GM21423 (cell line): ENCODE data around the gene DHX58.
"Not testable (repeated sequence)": the region's sequence is repeated elsewhere in the genome, so short reads cannot be mapped to it uniquely, and the experiment has no call there.

Experiments
- ATAC-seq: cut with Tn5 transposase; IDR thresholded peaks from one replicate; pipeline ENCODE4 v1.9.1; 2021; ENCODE audit warnings: mild to moderate bottlenecking, moderate library complexity; ENCODE audit not compliant: unreplicated experiment

Gene DHX58

DNA sequence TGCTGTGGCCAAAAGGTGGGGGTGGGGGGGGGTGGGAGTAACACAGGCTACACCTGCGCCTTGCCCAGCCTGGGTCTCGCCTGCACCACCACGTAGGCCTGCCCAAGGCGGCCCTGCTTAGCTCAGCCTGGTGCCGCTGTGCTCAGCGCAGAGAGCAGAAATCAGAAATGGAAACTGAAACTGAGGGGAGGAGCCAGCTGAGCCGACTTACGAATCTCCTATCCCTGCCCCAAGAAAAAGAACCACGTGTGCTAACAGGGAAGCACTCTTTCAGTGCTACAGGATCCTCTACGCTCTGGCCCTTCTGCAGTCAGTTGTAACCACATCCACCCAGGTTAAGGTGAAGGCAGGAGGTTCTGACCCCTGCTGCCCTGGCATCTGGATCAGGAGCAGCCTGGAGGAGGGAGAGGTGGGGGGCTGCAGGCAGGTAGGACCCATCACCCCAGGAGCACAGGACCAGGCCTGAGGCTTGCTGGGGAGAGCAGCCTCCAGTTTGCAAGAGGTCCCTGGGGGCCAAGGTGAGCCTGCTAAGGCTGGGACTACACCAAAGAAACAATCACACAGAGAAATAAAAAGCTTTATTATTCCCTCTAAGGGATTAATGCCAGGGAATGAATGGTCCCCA is at the start of gene DHX58:
DHX58 (minus strand) TSS at position 163 of the 625 bp plus-strand sequence. CDS start 822 bp downstream, outside the sequence.
- peak; percentile 59 for ATAC-seq

DNA sequence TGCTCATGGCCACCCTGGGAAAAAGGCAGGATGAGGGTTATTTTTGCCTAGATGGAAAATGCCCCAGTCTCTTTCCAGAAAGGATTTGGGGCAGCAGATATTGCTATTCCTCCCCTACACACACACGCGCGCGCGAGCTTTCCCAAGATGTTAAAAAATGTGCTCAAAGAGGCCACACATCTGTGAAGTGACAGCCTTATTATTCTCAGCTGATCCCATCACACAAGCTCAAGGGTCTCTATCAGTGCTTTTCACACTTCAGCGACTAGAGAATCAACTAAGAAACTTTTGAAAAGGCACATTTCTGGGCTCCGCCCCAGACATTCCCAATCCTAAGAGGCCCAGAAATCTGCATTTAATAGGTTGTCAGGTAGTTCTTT is 48.0 kb upstream of the DHX58 start:
- ATAC-seq: no peak

DNA sequence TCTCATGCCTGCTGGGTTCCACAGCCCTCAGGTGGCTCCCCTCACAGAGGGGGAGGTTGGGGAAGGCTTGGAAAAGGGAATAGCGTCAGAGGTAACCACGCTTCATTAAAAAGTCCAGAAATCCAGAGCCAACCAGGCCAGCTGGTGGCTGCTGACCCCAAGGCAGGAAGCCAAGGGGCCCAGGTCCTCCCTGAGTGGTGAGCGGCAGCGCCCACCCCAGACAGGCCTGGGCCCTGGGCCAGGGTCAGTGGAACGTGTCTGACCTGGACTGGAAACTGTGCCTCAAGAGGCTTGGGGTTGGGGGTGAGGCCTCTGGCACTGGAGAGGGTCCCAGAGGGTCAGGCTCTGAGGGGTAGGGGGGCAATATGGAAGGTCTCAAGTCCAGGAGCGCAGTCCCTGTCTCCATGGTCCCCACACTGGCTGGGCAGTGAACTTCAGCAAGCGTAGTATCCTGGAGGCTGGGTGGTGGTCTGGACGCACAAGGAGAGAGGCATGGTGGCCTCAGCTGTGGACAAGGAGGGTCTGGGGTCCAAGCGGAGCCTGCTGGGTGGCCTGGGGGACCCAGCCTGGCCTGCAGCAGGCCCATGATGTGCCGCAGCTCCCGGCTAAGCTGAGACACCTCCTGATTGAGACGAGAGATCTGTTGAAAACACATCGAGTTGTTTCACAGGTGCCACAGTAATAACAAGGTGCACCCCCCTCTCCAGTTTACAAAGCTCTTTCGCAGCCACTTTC is 47.4 kb upstream of the DHX58 start:
- no peak for ATAC-seq

DNA sequence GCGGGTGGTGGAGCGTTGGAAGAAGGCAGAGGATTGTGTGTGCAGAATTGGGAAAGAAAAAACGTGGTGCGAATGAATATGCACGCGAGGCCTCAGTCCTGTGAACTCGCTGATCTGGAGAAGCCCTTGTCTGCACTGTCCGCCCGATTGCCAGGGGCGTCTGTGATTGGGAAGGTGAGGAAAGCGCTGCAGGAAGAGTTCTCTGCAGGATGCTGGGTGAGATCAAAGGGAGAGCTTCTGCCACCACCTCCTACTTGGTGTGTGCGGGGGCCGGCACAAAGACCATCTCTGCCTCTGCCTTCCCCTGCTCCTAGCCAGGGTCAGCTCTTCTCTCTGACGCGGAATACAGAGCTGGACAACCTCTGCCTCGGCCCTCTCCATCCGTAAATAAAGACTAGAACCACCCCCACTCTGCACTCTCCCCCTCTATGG is 43.1 kb upstream of the DHX58 start:
- ATAC-seq: no peak

DNA sequence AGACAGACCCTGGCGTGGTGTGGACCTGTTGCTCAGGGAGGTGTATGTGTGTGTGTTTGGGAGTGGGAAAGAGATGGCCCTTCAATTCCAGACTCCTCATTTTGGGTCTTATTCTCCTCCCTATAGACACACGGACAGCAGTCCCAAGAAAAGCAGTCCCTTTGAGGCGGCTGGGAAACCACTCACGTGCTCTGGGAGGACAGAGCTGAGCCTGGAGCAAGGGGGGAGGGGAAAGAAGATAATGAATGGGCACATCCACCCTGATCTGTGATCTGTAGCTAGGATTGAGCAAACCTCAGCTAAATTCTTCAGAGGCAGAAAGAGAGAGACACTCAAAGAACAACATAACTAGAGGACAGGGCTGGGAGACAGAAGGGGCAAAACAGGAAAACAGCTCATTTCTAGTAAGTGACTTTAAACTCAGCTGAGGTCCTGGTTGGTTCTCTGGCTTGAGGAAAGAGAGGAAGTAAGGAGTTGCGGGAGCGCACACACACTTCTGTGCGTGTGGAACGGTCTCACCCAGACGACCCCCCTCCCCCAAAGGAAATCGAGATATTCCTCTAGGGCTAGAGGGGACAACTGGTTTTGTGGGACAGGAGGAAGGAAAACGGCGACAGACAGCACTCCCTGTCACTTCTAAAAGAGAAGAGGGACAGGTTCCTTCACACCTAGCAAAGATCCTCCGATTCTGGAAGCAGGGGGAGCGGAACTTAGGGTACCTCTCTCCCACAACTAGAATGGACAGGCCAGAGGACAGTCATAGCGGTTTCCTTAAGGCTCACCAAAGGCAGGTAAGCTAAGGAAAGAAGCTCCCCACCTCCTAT is 41.6 kb upstream of the DHX58 start:
- ATAC-seq: no peak

DNA sequence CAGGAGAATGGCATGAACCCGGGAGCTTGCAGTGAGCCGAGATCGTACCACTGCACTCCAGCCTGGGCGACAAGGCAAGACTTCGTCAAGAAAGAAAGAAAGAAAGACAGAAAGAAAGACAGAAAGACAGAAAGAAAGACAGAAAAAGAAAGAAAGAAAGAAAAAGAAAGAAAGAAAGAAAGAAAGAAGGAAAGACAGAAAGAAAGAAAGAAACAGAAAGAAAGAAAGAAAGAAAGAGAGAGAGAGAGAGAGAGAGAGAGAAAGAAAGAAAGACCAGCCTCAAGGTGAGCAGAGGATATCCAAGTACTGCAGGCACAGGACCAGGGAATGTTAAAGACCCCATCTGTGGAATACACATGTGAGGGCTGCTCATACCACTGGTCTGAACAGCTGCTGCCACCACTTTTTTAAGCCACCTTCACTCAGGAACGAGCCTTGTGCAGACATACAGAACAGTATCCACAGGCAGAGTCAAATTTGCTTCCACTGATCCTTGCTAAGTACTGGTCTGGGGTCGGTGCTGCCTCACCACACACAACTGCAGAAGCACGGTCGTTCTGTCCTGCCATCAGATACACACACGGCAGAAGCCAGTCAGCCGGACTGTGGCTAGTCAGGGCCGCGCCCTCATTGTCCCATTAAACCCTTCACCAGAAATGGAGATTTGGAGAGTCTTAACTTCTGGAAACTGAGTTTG is 34.5 kb upstream of the DHX58 start:
- ATAC-seq: no peak

DNA sequence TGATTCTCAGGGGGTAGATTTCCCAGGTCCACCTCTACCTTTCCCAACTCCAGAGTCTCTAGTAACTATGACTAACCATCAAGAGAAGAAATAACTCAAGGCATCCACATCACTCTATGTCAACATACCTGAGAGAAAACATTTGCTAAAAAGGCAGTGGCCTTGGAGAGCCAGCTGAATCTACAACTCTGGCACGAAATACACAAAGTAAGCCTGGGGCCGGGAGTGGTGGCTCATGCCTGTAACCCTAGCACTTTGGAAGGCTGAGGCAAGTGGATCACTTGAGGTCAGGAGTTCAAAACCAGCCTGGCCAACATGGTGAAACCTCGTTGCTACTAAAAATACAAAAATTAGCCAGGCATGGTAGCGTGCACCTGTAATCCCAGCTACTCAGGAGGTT is 30.6 kb upstream of the DHX58 start:
- not testable (repeated sequence) for ATAC-seq

DNA sequence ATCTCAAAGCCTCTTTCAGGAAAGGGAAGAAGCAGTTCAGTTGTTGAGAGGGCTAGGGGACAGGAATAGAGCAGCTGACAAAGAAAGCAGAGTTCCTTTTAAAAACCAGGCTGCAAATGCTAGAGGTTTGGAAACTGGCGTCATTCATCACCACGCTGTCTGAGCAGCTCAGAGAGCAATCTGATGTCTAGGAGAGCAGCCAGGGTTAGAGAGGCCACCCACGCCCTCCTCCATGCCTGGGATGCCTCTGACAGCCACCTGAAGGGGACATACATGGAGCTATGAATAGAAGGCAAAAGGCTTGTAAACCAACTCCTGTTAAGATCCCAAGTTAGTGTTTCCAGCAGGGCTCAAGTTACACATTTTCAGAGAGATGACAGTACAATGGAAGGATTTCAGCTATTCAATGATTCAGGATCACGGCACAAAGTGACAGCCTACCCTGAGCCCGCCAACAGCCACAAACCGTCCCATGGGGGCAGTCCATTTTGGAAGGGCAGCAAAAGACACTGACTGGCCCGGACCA is 29.9 kb upstream of the DHX58 start:
- no peak for ATAC-seq

DNA sequence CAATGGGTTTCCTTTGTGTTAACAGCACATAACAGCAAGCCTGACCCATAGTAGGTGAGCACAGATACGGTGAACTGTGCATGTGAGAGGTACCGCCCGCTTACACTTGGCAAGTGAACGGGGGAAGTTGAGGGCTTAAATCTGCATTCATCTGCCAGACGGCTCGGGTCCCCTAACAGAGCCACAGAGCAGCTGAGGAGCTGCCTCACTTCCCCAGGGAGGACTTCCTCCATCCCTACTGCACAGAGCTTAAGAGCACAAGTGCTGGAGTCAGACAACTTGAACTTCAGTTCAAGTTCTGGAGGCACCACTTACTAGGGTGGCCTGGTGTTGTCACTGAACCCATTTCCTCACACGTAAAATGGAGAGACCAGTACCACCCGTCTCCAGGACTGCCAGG is 28.9 kb upstream of the DHX58 start:
- no peak for ATAC-seq

DNA sequence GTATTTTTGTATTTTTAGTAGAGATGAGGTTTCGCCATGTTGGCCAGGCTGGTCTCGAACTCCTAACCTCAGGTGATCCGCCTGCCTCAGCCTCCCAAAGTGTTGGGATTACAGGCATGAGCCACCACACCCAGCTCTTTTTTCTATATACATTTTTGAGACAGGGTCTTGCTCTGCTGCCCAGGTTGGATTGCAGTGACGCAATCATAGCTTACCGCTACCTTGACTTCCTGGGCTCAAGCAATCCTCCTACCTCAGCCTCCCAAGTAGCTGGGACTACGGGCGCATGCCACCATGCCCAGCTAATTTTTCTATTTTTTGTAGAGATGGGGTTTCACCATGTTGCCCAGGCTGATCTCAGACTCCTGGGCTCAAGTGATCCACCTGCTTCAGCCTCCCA is 28.2 kb upstream of the DHX58 start:
- not testable (repeated sequence) for ATAC-seq

DNA sequence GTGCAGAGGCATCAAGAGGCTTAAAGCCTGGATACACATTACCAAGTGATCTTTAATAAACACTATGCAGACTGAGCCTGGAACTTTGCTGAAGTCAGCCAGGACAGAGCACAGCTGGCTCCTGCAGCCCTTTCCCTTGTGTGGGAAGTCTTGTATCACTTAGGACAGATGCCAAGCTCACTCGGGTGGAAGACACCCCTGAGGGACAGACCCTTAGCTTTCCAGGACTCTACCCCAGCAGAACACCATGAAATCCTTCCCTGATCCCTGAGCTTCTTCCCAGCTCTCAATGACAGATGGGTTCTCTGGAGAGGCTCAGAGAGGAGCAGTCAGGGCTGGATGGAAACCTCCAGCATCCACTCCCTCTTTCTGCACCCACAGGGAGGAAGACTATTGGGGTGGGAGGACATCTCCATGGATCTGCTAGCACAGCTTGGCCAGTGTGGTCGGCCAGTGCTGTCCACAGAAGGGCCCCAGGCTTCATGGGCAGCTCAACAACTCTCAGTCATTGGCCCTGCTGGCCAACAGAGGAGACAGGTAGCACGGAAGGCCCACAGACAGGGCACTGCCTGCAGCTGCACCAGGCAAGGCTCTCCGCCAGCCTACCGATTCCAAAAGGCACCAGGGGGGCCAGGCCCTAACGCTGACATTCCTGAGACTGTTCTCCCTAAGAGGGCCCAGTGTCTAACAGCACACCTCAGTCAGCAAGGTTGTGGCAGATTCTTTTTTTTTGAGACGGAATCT is 26.4 kb upstream of the DHX58 start:
- ATAC-seq: no peak

DNA sequence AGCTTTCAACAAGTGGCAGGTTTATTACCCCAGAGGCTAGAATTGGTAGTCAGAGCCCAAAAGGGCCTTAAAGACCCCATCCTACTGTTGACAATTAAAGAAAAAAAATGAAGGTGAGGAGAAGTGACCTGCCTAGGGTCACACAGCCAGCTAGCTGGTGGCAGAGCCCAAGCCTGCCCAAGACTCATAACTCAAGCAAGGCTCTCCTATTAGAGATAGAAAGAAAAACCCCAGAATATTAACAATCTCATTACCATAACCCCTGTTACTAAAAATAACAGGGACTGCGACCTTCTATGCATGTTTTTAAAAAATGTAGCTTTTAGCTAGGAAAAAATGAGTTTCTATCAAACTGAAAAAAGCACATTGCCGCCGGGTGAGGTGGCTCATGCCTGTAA is 24.1 kb upstream of the DHX58 start:
- no peak for ATAC-seq

DNA sequence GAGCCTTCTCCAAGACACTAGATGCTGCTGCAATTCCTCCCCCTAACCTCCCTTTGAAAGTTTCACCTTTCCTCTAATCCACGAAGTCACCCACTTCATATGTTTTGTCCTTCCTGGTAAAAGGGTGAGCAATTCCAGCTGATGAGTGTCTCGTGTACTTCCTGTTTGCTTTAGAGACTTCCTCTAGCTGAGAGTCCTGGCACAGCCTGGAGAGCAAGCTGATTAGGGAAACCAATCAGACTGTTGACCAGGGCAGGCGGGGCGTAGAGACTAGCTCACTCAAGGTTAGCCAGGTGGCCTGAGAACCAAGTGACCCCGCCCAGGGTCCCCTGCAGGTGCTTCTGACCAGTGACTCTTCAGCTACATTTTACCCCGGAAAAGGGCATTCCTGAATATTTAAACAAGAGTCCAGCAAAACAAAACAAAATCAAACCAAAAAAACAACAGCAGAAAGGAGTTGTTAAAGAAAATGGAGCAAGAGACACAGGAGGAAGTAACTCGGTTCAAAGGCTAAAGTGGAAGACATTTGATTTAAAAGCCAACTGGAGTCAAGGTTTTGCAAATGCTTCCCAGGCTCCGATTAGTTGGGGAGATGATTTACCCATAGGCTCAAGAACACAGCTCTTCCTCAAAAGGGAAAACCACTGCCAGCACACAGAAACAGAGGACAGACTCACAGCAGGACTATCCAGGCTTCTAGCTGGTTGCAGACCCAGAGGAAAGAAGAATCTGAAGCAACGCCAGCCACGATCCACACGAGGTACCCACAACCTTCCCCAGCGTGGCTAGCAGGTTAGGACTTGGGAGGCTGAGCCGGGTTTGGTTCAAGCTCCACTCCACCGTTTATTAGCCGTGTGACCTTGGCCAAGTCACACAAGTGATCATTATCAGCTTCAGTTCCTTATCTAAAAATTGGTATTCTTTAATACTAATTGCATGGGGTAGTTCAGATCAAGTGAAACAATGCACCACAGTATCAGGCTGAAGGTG is 23.4 kb upstream of the DHX58 start:
- no peak for ATAC-seq

DNA sequence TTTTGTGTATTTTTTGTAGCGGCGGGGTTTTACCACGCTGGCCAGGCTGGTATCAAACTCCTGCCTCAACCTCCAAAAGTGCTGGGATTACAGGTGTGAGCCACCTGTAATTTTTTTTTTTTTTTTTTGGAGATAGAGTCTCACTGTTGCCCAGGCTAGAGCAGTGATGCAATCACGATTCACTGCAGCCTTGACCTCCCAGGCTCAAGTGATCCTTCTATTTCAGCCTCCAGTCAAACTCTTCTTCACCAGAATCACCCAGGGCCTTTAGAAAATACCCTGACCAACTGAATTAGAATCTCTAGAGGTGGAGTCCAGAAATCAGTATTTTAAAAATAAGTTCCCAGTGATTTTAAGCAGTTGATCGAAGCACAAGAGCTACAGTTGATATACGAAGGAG is 22.6 kb upstream of the DHX58 start:
- no peak for ATAC-seq

DNA sequence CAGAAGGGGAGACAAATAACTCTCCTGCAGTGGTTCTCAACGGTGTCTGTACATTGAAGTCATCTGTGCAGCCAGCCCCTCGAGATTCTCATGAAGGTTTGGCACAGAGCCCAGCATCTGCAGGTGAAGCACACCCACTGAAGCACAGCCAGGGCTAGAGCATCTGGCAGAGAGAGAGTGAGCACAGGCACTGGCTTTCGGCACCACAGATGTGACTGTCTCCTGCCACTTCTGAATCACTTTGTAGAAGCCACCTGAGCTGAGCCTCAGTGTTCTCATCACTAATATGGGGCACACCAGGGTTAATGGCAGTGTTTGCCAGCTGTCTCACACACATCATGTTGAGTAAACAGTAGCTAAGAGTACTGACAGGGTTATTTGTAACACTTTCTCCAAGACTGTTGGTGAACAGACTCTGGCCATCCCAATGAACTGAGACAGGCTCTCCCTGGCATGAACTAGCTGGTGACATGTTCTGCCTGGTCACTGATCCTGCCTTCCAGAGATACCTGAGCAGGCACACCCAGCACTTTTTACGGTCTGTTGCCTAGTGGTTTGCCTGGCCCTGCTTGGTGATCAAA is 21.0 kb upstream of the DHX58 start:
- ATAC-seq: peak; percentile 67

DNA sequence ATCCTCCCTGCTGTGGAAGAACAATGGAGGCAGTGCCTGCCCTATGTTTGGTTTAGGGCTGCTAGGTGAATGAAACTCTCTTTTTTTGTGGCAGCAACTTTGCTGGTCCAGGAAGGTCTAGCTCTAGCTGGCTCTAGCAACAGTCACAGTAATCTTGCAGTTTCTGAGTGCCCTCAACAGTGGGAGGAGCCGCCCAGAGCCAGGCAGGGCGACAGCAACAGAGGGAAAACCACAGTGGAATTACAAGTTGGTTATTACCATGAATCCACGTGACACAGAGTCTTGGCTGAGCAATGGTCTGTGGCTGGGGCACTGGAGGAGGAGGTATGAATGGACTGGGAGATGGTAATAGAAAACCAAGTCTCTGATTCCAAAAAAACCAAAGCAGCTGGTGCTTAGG is 20.4 kb upstream of the DHX58 start:
- ATAC-seq: peak; percentile 30

DNA sequence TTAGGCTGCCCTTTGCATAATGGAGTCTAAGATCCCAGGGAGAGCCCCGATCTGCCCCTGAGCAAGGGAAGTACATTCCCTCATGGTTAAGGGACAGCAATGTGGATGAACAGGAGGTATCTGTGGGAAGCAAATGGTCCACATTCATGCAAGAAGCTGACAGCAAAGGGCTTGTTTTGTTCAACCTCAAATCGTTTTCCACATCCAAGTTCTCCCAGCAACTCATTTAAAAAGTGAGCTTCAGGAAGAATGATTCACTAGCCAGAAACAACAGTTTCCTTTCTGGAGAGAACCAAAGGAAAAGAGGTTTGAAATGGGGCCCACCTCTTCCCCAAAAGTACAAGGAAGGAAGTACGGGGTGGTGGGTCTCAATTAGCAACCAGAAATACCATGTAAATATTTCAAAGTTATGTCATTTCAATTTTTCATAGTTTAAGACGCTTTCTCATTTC is 19.5 kb upstream of the DHX58 start:
- no peak for ATAC-seq

DNA sequence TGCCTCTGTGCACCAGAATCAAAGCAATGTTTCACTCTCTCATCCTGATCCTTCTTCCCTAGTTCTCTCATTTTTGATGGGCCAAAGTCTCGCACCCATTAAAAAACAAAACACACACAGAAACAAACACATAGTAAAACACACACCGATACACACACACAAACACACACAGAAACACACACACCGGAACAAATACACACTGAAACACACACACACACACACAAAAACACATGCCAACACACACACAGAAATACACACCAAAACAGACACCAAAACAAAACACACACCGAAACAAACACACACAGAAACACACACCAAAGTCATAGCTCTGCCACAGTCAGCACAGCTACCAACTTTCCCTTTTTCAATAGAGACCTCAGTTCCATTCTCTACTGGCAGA is 18.7 kb upstream of the DHX58 start:
- no peak for ATAC-seq
